ENCODE results near the gene ADNP. TPM values are rescaled to one million over a fixed set of nuclear protein-coding genes. Genes with fewer than 3 reads are reported as not detected.
A peak's percentile ranks its signal among the peaks of the same experiment; 100 is the strongest.

Gene ADNP
- polyA plus RNA-seq, 3 donors: 1.4 to 16.6 (median 3.3) TPM

- Histone ChIP-seq H3K9ac (ENCODE audit: insufficient read depth, low read length, poor library complexity, severe bottlenecking) (no peak overlapping the region), H3K4me3 (replicated peaks in 1 of 3; ENCODE audit: low read depth in 2 of 3, low read length in 3 of 3) (peak overlapping the region in 1 of 3 experiments; percentile 53), H3K27me3 (ENCODE audit: control insufficient read depth in 2 of 2, insufficient read depth in 2 of 2, low read length in 2 of 2) (no peaks in the 10 kb centered on the region), H3K36me3 (replicated peaks in 1 of 2; ENCODE audit: control insufficient read depth in 1 of 2, insufficient read depth in 2 of 2, low read length in 2 of 2) (no peaks in the 10 kb centered on the region), H4K20me1 (ENCODE audit: insufficient read depth, low read length) (no peaks in the 10 kb centered on the region), H3K27ac (ENCODE audit: low read depth in 1 of 2, low read length in 2 of 2) (no peak overlapping the region), H3K4me2 (replicated peaks; ENCODE audit: extremely low read depth, low read length, poor library complexity, severe bottlenecking) (peak overlapping the region; percentile 60), H3K4me1 (ENCODE audit: control insufficient read depth in 1 of 2, insufficient read depth in 2 of 2, low read length in 2 of 2) (peaks cover 13 to 16% of the 10 kb centered on the region in 2 donors), H3K9me3 (replicated peaks in 1 of 2; ENCODE audit: control insufficient read depth in 1 of 2, insufficient read depth in 1 of 2, low read length in 2 of 2) (no peaks in the 10 kb centered on the region), H3K79me2 (ENCODE audit: insufficient read depth, low read length) (no peaks in the 10 kb centered on the region), H2AFZ (ENCODE audit: insufficient read depth, low read depth, low read length, poor library complexity, severe bottlenecking) (peak overlapping the region; percentile 76)
- Mint-ChIP-seq H3K4me3 (peak overlapping the region; percentile 59 to 79), H3K27ac (no peak overlapping the region), H3K9me3 (no peaks in the 10 kb centered on the region), H3K27me3 (ENCODE audit: low read depth in 3 of 3) (peaks cover 0 to 4% (median 3%) of the 10 kb centered on the region in 3 donors), H3K4me1 (peaks cover 23% of the 10 kb centered on the region), H3K36me3 (peaks cover 0 to 2% of the 10 kb centered on the region in 2 donors)
- TF ChIP-seq CTCF (IDR thresholded peaks at IDR 0.05): no peak
- DNase-seq: no peak
- WGBS (ENCODE audit: insufficient coverage): 64% methylated on average over 8 of the region's 8 CpGs
- intact Hi-C loops (cut with micrococcal nuclease): no loop called here
Observed at GRCh38 chr20:50848341-50848808, 82.9 kb downstream of the ADNP start.

- H3K79me2 ChIP-seq (ENCODE audit: insufficient read depth, low read length): no peaks in the 10 kb centered on the region
- peaks cover 12 to 13% of the 10 kb centered on the region in 2 donors for H3K4me1 ChIP-seq (ENCODE audit: control insufficient read depth in 1 of 2, insufficient read depth in 2 of 2, low read length in 2 of 2)
- H3K36me3 ChIP-seq (replicated peaks in 1 of 2; ENCODE audit: control insufficient read depth in 1 of 2, insufficient read depth in 2 of 2, low read length in 2 of 2): no peaks in the 10 kb centered on the region
- peaks cover 0 to 4% (median 3%) of the 10 kb centered on the region in 3 donors for H3K27me3 Mint-ChIP-seq (ENCODE audit: low read depth in 3 of 3)
- intact Hi-C loops (cut with micrococcal nuclease): no loop called here
- no peak overlapping the region for H3K27ac Mint-ChIP-seq
- no peaks in the 10 kb centered on the region for H4K20me1 ChIP-seq (ENCODE audit: insufficient read depth, low read length)
- no peak overlapping the region for H3K4me3 ChIP-seq (replicated peaks in 1 of 3; ENCODE audit: low read depth in 2 of 3, low read length in 3 of 3)
- H3K4me3 Mint-ChIP-seq: no peak overlapping the region
- no peak for DNase-seq
- 95% methylated on average over 11 of the region's 15 CpGs for WGBS (ENCODE audit: insufficient coverage)
- H3K4me1 Mint-ChIP-seq: peaks cover 18% of the 10 kb centered on the region
- H3K9me3 Mint-ChIP-seq: no peaks in the 10 kb centered on the region
- no peak overlapping the region for H3K9ac ChIP-seq (ENCODE audit: insufficient read depth, low read length, poor library complexity, severe bottlenecking)
- no peaks in the 10 kb centered on the region for H3K9me3 ChIP-seq (replicated peaks in 1 of 2; ENCODE audit: control insufficient read depth in 1 of 2, insufficient read depth in 1 of 2, low read length in 2 of 2)
- H2AFZ ChIP-seq (ENCODE audit: insufficient read depth, low read depth, low read length, poor library complexity, severe bottlenecking): no peak overlapping the region
- H3K27me3 ChIP-seq (ENCODE audit: control insufficient read depth in 2 of 2, insufficient read depth in 2 of 2, low read length in 2 of 2): no peaks in the 10 kb centered on the region
- H3K36me3 Mint-ChIP-seq: peaks cover 0 to 2% of the 10 kb centered on the region in 2 donors
- no peak for TF ChIP-seq CTCF (IDR thresholded peaks at IDR 0.05)
- no peak overlapping the region for H3K27ac ChIP-seq (ENCODE audit: low read depth in 1 of 2, low read length in 2 of 2)
- no peak overlapping the region for H3K4me2 ChIP-seq (replicated peaks; ENCODE audit: extremely low read depth, low read length, poor library complexity, severe bottlenecking)
Observed at GRCh38 chr20:50845566-50846215, 85.5 kb downstream of the ADNP start.
